K562 (cell line): Measurements from ENCODE around the gene SPATA3. TPM values are rescaled to one million over a fixed set of nuclear protein-coding genes. Genes with fewer than 3 reads are reported as not detected.

Source experiments
- E2F3 ChIP-seq: fragments of 250-450 bp; sonication (Bioruptor Pico); IDR thresholded peaks from 2 replicates; pipeline ENCODE4 v1.4.0; 2020; ENCODE audit warnings: mild to moderate bottlenecking
- HCFC1 ChIP-seq: IDR thresholded peaks from 2 replicates; pipeline ENCODE4 v1.6.1; 2012; ENCODE audit warnings: low read depth, low read length, improper control_type of control experiment
- MECOM ChIP-seq: fragments of 250-450 bp; sonication (Bioruptor Pico); IDR thresholded peaks from 2 replicates; pipeline ENCODE4 v1.8.0; 2022; ENCODE audit warnings: inconsistent platforms
- SETDB1 ChIP-seq: IDR thresholded peaks from one replicate; pipeline ENCODE4 v1.6.1; 2012; ENCODE audit warnings: low read length, control low read depth, inconsistent platforms
- SMC3 ChIP-seq: conservative IDR thresholded peaks from 2 replicates; pipeline ENCODE4 v1.6.1; 2011; ENCODE audit warnings: low read depth, low read length, improper control_type of control experiment; ENCODE audit not compliant: insufficient read depth
- SOX6 ChIP-seq: fragments of 450-650 bp; IDR thresholded peaks from 2 replicates; pipeline ENCODE4 v1.6.1; 2014; ENCODE audit warnings: mild to moderate bottlenecking
- STAT5B ChIP-seq: fragments of 250-450 bp; sonication (Bioruptor Pico); IDR thresholded peaks from 2 replicates; pipeline ENCODE4 v1.8.0; 2021; ENCODE audit warnings: mild to moderate bottlenecking, inconsistent platforms
- polyA plus RNA-seq, 8 experiments: library from polyadenylated mRNA; depleted of rRNA in 4 of 8; stranded (reverse) in 5 of 8; unstranded in 3 of 8; fragments of >200 nt; fragmentation: Nextera tagmentation in 2 of 8; fragmentation: Illumina TruSeq in 1 of 8; extraction: Ambion mirVana in 2 of 8; extraction: Trizol in 1 of 8; gene quantifications; 2 replicates each; pipeline versions ENCODE4 v1.2.1 to v1.2.3, GENCODE V29; 2011 to 2014; ENCODE audit warnings: inconsistent platforms in 1 of 8, missing spikeins in 1 of 8
- total RNA-seq, 7 experiments: library from RNA; depleted of rRNA in 6 of 7; stranded (reverse); fragments of >200 nt in 6 of 7; fragmentation: Illumina TruSeq in 2 of 7; extraction: Trizol in 2 of 7; gene quantifications; 2 replicates each; pipeline versions ENCODE4 v1.2.1 to v1.2.3, GENCODE V29; 2011 to 2021; ENCODE audit warnings: low replicate concordance in 1 of 7
- TF ChIP-seq, protein P1 (sequence below): sonication (generic); formaldehyde crosslinking; IDR thresholded peaks from 2 replicates; pipeline ENCODE4 v1.8.0; 2022; ENCODE audit warnings: mild to moderate bottlenecking, missing genetic modification reagents
- TF ChIP-seq, protein P2 (sequence below): fragments of 250-450 bp; sonication (Bioruptor Pico); IDR thresholded peaks from 2 replicates; pipeline ENCODE4 v1.4.0; 2020; ENCODE audit warnings: mild to moderate bottlenecking, moderate library complexity
- TF ChIP-seq, protein P3 (sequence below): fragments of 250-450 bp; sonication (Bioruptor Pico); IDR thresholded peaks from 2 replicates; pipeline ENCODE4 v1.4.0; 2020; ENCODE audit warnings: mild to moderate bottlenecking
- TF ChIP-seq, protein P4 (sequence below): sonication (generic); formaldehyde crosslinking; IDR thresholded peaks from 2 replicates; pipeline ENCODE4 v1.8.1; 2023; ENCODE audit warnings: mild to moderate bottlenecking, missing genetic modification reagents, moderate library complexity
- TF ChIP-seq, protein P5 (sequence below), 2 experiments: fragments of 450-650 bp; formaldehyde crosslinking in 1 of 2; IDR thresholded peaks; 2 replicates each; pipeline versions ENCODE4 v1.4.0 to v1.6.1; 2014 to 2020; ENCODE audit warnings: mild to moderate bottlenecking in 2 of 2, borderline replicate concordance in 1 of 2, low read depth in 1 of 2

Gene SPATA3
- total and polyA plus RNA-seq, 9 of the 15 experiments (the other 6 are each of a cell fraction or from before 2014, with no cell fraction given): not detected

DNA sequence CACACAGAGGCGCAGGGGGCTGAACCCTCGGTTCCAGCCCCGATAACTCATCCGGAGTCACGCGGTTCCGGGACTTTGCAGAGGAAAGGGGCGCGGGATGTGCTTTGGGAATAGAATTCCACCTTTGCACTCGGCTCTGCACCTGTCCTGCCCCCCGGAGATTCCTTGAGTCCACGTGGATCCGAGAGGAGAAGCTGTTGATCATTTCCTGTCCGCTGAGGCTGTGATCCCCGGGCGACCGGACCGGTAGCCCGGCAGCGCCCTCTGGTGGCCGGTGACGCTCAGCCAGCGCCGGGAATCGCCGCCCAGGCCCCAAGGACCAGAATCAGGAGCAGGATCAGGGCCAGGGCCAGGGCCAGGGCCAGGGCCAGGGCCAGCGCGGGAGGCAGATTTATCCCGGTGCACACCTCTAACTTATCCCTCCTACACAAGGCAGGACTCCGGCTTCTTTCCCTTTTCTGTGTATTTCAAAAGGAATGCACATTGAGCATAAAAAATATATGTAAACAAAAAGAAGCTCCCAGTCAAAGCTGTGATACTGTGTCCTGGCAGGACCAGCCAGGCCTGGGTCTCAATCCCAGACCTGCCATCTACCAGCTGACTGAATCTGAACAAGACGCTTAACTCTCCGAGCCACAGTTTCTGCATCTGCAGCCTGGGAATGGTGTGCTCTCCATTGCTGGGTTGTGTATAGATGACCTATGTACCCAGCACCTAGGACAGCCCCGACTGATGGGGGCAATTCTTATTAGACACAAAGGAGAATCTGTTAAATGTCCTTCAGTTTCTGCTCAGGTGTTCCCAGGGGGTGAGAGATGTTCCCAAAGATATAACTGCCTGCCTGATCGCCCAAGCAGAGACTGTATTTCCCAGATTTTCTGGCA, 8.5 kb upstream of the SPATA3 start (continued):
- TF ChIP-seq, protein P1, sequence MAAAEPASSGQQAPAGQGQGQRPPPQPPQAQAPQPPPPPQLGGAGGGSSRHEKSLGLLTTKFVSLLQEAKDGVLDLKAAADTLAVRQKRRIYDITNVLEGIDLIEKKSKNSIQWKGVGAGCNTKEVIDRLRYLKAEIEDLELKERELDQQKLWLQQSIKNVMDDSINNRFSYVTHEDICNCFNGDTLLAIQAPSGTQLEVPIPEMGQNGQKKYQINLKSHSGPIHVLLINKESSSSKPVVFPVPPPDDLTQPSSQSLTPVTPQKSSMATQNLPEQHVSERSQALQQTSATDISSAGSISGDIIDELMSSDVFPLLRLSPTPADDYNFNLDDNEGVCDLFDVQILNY (CRISPR knock-in tag): no peak
- TF ChIP-seq HCFC1 (no peak), MECOM (CRISPR knock-in tag) (no peak), STAT5B (CRISPR knock-in tag) (no peak), E2F3 (no peak), SOX6 (no peak), SMC3 (peak; percentile 89), SETDB1 (no peak)
- TF ChIP-seq, protein P2, sequence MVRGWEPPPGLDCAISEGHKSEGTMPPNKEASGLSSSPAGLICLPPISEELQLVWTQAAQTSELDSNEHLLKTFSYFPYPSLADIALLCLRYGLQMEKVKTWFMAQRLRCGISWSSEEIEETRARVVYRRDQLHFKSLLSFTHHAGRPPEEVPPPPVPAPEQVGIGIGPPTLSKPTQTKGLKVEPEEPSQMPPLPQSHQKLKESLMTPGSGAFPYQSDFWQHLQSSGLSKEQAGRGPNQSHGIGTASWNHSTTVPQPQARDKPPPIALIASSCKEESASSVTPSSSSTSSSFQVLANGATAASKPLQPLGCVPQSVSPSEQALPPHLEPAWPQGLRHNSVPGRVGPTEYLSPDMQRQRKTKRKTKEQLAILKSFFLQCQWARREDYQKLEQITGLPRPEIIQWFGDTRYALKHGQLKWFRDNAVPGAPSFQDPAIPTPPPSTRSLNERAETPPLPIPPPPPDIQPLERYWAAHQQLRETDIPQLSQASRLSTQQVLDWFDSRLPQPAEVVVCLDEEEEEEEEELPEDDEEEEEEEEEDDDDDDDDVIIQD (CRISPR knock-in tag): no peak
- TF ChIP-seq, protein P3, sequence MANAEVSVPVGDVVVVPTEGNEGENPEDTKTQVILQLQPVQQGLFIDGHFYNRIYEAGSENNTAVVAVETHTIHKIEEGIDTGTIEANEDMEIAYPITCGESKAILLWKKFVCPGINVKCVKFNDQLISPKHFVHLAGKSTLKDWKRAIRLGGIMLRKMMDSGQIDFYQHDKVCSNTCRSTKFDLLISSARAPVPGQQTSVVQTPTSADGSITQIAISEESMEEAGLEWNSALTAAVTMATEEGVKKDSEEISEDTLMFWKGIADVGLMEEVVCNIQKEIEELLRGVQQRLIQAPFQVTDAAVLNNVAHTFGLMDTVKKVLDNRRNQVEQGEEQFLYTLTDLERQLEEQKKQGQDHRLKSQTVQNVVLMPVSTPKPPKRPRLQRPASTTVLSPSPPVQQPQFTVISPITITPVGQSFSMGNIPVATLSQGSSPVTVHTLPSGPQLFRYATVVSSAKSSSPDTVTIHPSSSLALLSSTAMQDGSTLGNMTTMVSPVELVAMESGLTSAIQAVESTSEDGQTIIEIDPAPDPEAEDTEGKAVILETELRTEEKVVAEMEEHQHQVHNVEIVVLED (CRISPR knock-in tag): no peak
- TF ChIP-seq, protein P4, sequence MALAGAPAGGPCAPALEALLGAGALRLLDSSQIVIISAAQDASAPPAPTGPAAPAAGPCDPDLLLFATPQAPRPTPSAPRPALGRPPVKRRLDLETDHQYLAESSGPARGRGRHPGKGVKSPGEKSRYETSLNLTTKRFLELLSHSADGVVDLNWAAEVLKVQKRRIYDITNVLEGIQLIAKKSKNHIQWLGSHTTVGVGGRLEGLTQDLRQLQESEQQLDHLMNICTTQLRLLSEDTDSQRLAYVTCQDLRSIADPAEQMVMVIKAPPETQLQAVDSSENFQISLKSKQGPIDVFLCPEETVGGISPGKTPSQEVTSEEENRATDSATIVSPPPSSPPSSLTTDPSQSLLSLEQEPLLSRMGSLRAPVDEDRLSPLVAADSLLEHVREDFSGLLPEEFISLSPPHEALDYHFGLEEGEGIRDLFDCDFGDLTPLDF: no peak
- TF ChIP-seq, protein P5, sequence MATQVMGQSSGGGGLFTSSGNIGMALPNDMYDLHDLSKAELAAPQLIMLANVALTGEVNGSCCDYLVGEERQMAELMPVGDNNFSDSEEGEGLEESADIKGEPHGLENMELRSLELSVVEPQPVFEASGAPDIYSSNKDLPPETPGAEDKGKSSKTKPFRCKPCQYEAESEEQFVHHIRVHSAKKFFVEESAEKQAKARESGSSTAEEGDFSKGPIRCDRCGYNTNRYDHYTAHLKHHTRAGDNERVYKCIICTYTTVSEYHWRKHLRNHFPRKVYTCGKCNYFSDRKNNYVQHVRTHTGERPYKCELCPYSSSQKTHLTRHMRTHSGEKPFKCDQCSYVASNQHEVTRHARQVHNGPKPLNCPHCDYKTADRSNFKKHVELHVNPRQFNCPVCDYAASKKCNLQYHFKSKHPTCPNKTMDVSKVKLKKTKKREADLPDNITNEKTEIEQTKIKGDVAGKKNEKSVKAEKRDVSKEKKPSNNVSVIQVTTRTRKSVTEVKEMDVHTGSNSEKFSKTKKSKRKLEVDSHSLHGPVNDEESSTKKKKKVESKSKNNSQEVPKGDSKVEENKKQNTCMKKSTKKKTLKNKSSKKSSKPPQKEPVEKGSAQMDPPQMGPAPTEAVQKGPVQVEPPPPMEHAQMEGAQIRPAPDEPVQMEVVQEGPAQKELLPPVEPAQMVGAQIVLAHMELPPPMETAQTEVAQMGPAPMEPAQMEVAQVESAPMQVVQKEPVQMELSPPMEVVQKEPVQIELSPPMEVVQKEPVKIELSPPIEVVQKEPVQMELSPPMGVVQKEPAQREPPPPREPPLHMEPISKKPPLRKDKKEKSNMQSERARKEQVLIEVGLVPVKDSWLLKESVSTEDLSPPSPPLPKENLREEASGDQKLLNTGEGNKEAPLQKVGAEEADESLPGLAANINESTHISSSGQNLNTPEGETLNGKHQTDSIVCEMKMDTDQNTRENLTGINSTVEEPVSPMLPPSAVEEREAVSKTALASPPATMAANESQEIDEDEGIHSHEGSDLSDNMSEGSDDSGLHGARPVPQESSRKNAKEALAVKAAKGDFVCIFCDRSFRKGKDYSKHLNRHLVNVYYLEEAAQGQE (IDR thresholded peaks at IDR 0.05; ENCODE audit: borderline replicate concordance): peak; percentile 85
- TF ChIP-seq, protein P5 (CRISPR knock-in tag; IDR thresholded peaks at IDR 0.05; ENCODE audit: low read depth): no peak
